ENCODE data around the gene STK32C.

Gene STK32C

DNA sequence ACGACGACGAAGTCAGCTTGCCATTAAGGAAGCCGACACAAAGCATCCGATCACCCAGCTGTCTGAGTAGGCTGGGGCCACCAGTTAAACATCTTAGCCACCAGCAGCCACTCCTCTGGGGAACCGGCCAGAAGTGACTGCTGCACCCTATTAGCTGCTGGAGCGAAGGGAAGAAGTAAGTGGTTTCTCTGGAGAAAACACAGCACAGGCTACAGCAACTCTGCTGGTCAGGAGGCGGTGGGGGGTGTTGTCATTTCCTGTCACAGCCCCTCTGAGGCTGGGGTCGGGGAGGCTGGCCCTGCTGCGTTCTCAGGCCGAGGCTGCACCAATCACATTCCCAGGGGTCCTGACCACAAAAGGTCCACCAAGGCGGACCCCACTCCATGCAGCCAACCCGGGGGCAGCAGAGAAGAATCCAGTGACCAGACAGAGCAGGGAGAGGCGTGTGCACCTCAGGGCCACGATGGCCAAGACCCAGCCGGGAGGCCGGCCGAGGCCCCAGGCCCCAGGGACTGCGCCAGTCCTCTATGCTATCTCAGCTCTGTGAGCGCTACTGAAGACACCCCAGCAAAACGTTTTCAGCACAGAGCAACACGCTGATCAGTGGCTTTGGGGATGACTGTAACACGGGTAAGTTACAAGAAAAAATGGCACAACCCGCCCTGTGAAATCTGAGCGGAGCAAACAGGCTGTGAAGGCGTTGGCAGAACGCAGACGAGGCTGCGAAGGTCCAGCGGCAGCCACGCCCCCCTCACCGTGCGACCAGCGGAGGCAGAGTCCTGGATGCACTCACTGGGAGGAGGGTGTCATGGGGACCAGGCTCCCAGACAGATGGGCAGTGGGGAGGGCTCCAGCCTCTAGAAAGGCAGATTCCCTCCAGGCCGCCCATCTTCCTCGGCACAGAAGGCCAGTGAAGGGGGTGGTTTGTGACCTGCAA is 24.8 kb downstream of the STK32C start:
- H3K4me3 ChIP-seq: no peak overlapping the region
- no peaks in the 10 kb centered on the region for H3K9me3 ChIP-seq
- DNase-seq (ENCODE audit: low spot score in 2 of 2): no peak
- no peaks in the 10 kb centered on the region for H3K4me1 ChIP-seq
- H3K27me3 ChIP-seq (ENCODE audit: low read depth): no peaks in the 10 kb centered on the region
- no peaks in the 10 kb centered on the region for H3K36me3 ChIP-seq (replicated peaks)
- in situ Hi-C loops (cut with MboI; ENCODE audit: low sequenced_read_pairs): no loop called here

GRCh38 chr10:132281915-132282666 is 25.7 kb downstream of the STK32C start:
- Histone ChIP-seq H3K9me3 (no peaks in the 10 kb centered on the region), H3K36me3 (replicated peaks) (no peaks in the 10 kb centered on the region), H3K4me3 (no peak overlapping the region), H3K27me3 (ENCODE audit: low read depth) (no peaks in the 10 kb centered on the region), H3K4me1 (no peaks in the 10 kb centered on the region)
- in situ Hi-C loops (cut with MboI; ENCODE audit: low sequenced_read_pairs): no loop called here
- DNase-seq (ENCODE audit: low spot score in 2 of 2): no peak

GRCh38 chr10:132280646-132281074 is 27.1 kb downstream of the STK32C start:
- Histone ChIP-seq H3K9me3 (no peaks in the 10 kb centered on the region), H3K4me1 (no peaks in the 10 kb centered on the region), H3K27me3 (ENCODE audit: low read depth) (no peaks in the 10 kb centered on the region), H3K4me3 (no peak overlapping the region), H3K36me3 (replicated peaks) (no peaks in the 10 kb centered on the region)
- in situ Hi-C loops (cut with MboI; ENCODE audit: low sequenced_read_pairs): no loop called here
- DNase-seq (ENCODE audit: low spot score in 2 of 2): no peak

GRCh38 chr10:132279873-132280645 is 27.7 kb downstream of the STK32C start:
- no peaks in the 10 kb centered on the region for H3K27me3 ChIP-seq (ENCODE audit: low read depth)
- H3K4me3 ChIP-seq: no peak overlapping the region
- in situ Hi-C loops (cut with MboI; ENCODE audit: low sequenced_read_pairs): no loop called here
- H3K36me3 ChIP-seq (replicated peaks): no peaks in the 10 kb centered on the region
- H3K9me3 ChIP-seq: no peaks in the 10 kb centered on the region
- no peaks in the 10 kb centered on the region for H3K4me1 ChIP-seq
- DNase-seq (ENCODE audit: low spot score in 2 of 2): no peak

DNA sequence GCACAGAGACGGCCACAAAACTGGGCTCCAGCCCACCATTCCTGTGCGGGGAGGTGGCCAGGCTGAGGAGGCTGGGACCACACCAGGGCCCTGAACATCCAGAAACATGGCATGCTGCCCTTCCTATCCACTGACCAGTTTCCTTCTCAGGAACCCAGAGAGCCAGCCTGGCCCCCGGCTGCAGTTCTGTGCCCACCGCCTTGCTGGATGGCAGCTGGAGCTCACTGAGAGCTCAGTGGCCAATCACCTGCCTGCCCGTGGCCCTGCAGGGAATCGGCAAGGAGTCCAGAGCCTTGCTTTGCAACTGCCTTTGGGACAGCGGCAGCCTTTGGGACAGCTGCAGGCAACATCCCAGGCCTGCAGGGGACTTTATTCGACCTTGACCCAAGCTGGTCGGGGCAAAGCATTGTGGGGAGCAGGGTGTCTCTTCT is 30.4 kb downstream of the STK32C start:
- DNase-seq (ENCODE audit: low spot score in 2 of 2): no peak
- Histone ChIP-seq H3K9me3 (no peaks in the 10 kb centered on the region), H3K4me3 (no peak overlapping the region), H3K4me1 (no peaks in the 10 kb centered on the region), H3K36me3 (replicated peaks) (no peaks in the 10 kb centered on the region), H3K27me3 (ENCODE audit: low read depth) (no peaks in the 10 kb centered on the region)
- in situ Hi-C loops (cut with MboI; ENCODE audit: low sequenced_read_pairs): no loop called here

- Histone ChIP-seq H3K4me1 (no peaks in the 10 kb centered on the region), H3K36me3 (replicated peaks) (no peaks in the 10 kb centered on the region), H3K27me3 (ENCODE audit: low read depth) (no peaks in the 10 kb centered on the region), H3K4me3 (no peak overlapping the region), H3K9me3 (no peaks in the 10 kb centered on the region)
- in situ Hi-C loops (cut with MboI; ENCODE audit: low sequenced_read_pairs): no loop called here
- DNase-seq (ENCODE audit: low spot score in 2 of 2): no peak
Observed at GRCh38 chr10:132276706-132277105, 31.0 kb downstream of the STK32C start.

DNA sequence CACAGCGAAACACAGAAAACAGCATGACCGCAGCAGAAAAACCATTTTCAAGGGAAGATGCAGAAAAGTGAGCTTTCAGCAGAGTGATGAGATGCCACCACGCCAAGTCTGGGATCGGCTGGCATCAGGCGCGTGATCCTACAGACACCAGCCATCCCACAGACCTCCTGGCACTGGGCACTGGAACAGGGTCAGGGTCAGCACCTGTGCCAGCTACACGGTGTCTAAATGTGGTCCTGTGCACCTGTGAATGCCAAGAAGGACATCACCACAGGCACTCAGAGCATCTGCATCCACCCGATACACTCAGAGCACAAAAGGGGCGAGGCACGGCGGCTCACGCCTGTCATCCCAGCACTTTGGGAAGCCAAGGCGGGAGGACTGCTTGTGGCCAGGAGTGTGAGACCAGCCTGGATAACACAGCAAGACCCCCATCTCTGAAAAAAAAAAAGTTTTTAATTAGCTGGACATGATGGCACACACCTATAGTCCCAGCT is 31.5 kb downstream of the STK32C start:
- Histone ChIP-seq H3K4me3 (no peak overlapping the region), H3K36me3 (replicated peaks) (no peaks in the 10 kb centered on the region), H3K4me1 (no peaks in the 10 kb centered on the region), H3K27me3 (ENCODE audit: low read depth) (no peaks in the 10 kb centered on the region), H3K9me3 (no peaks in the 10 kb centered on the region)
- in situ Hi-C loops (cut with MboI; ENCODE audit: low sequenced_read_pairs): no loop called here
- DNase-seq (ENCODE audit: low spot score in 2 of 2): no peak

DNA sequence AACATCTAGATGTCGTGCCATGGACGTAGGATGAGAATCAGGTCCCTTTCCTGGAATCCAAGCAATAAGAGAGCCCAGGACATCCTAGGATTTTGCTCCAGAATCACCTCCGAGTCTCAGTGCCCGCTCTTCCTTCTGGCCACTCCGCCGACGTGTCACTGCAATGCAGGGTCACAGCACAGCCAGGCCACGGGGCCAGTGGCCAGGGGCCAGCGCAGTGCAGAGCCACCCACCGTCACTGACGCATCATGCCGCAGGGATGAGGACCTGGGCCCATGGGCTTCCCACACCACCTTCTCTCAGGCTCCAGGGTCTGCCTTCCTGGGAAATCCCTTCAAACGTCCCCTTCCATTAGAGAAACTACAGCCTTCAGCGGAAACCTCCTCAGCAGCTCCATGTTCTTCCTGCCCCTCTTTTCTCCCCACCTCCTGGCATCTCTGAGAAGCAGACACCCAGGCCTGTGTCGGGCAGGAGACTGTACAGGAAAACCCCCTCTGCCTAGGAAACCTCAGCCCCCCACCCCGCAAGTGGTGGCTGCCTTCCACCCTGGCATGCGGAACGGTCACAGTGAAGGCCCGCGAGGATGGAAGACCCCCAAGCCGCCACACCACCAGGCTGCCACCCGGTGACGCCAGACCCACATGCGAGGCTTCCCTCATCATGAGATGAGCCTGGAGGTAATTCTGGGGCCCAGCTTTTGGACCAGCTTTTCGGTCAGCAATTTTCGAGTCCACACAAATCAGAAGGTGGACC is 32.1 kb downstream of the STK32C start:
- in situ Hi-C loops (cut with MboI; ENCODE audit: low sequenced_read_pairs): no loop called here
- DNase-seq (ENCODE audit: low spot score in 2 of 2): no peak
- Histone ChIP-seq H3K9me3 (no peaks in the 10 kb centered on the region), H3K4me1 (no peaks in the 10 kb centered on the region), H3K36me3 (replicated peaks) (no peaks in the 10 kb centered on the region), H3K27me3 (ENCODE audit: low read depth) (no peaks in the 10 kb centered on the region), H3K4me3 (no peak overlapping the region)

DNA sequence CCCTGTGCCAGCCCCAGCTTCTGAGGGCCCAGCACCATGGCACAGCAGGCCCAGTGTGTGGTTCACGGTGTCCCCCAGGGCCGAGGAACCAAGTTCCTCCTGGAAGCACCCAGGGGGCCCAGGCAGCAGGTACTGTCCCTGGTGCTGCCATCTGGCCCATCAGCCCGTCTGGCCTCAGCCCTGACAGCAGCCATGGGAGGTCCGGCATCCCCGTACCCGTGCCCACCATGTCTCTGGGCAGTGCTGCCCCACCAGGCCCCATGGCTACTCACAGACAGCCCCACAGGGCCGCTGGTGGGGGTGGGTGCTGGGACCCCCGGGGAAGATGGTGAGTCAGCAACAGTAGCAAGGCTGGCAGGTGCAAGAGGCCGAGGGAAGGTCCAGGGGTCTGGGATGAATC is 32.8 kb downstream of the STK32C start:
- no peaks in the 10 kb centered on the region for H3K4me1 ChIP-seq

GRCh38 chr10:132274581-132274980 is 33.2 kb downstream of the STK32C start:
- Histone ChIP-seq H3K4me1 (no peaks in the 10 kb centered on the region), H3K4me3 (no peak overlapping the region), H3K36me3 (replicated peaks) (no peaks in the 10 kb centered on the region), H3K27me3 (ENCODE audit: low read depth) (no peaks in the 10 kb centered on the region), H3K9me3 (no peaks in the 10 kb centered on the region)
- in situ Hi-C loops (cut with MboI; ENCODE audit: low sequenced_read_pairs): no loop called here
- DNase-seq (ENCODE audit: low spot score in 2 of 2): no peak

More for the DNA sequence above, 32.8 kb downstream of the STK32C start:
- in situ Hi-C loops (cut with MboI; ENCODE audit: low sequenced_read_pairs): no loop called here
- no peak overlapping the region for H3K4me3 ChIP-seq
- DNase-seq (ENCODE audit: low spot score in 2 of 2): no peak
- no peaks in the 10 kb centered on the region for H3K27me3 ChIP-seq (ENCODE audit: low read depth)
- H3K9me3 ChIP-seq: no peaks in the 10 kb centered on the region
- H3K36me3 ChIP-seq (replicated peaks): no peaks in the 10 kb centered on the region

- Histone ChIP-seq H3K9me3 (no peaks in the 10 kb centered on the region), H3K27me3 (ENCODE audit: low read depth) (no peaks in the 10 kb centered on the region), H3K4me3 (no peak overlapping the region), H3K4me1 (no peaks in the 10 kb centered on the region), H3K36me3 (replicated peaks) (no peaks in the 10 kb centered on the region)
- in situ Hi-C loops (cut with MboI; ENCODE audit: low sequenced_read_pairs): no loop called here
- no peak for DNase-seq (ENCODE audit: low spot score in 2 of 2)
Observed at GRCh38 chr10:132273966-132274365, 33.8 kb downstream of the STK32C start.

DNA sequence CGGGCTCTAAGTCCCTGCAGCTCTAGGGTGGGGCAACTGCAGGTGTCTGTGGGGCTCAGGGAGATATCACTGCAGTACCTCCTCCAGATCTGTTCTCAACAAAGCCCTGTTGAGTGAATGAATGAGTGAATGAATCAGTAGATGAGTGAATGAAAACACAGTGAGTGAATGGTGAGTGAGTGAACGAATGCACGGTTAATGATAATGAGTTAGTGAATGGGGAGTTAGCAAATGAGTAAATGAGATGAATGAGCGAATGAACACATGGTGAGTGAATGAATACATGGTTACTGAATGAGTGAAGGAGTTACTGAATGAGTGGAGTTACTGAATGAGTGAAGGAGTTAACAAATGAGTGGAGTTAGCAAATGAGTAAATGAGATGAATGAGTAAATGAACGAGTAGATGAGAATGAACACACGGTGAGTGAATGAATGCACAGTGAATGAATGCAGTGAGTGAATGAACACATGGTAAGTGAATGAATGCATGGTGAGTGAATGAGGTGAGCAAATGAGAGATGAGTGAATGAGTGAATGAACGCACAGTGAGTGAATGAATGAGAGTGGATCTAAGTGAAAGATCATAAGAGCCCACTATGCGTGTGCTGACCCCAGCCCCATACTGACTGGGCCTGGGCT is 34.3 kb downstream of the STK32C start:
- in situ Hi-C loops (cut with MboI; ENCODE audit: low sequenced_read_pairs): no loop called here
- no peaks in the 10 kb centered on the region for H3K27me3 ChIP-seq (ENCODE audit: low read depth)
- no peaks in the 10 kb centered on the region for H3K4me1 ChIP-seq
- no peak overlapping the region for H3K4me3 ChIP-seq
- no peaks in the 10 kb centered on the region for H3K36me3 ChIP-seq (replicated peaks)
- DNase-seq (ENCODE audit: low spot score in 2 of 2): no peak
- no peaks in the 10 kb centered on the region for H3K9me3 ChIP-seq

Measured in HAP-1 (cell line).